GM12864 (cell line): ENCODE data around the gene FUT6.

Experiments used
- DNase-seq: peaks from one replicate; pipeline ENCODE4 v3.0.0-alpha.2; 2011; ENCODE audit warnings: low read depth
- H3K4me3 ChIP-seq: 2 replicates; pipeline ENCODE4 v1.5.1; 2011; ENCODE audit warnings: mild to moderate bottlenecking, low read depth, low read length, control low read depth
- TF ChIP-seq, protein P1 (sequence below): IDR thresholded peaks from 2 replicates; pipeline ENCODE4 v1.5.1; 2011; ENCODE audit warnings: low read depth, mild to moderate bottlenecking, moderate library complexity, low read length, control low read depth, inconsistent platforms; ENCODE audit errors: missing control alignments

FUT6 gene

DNA sequence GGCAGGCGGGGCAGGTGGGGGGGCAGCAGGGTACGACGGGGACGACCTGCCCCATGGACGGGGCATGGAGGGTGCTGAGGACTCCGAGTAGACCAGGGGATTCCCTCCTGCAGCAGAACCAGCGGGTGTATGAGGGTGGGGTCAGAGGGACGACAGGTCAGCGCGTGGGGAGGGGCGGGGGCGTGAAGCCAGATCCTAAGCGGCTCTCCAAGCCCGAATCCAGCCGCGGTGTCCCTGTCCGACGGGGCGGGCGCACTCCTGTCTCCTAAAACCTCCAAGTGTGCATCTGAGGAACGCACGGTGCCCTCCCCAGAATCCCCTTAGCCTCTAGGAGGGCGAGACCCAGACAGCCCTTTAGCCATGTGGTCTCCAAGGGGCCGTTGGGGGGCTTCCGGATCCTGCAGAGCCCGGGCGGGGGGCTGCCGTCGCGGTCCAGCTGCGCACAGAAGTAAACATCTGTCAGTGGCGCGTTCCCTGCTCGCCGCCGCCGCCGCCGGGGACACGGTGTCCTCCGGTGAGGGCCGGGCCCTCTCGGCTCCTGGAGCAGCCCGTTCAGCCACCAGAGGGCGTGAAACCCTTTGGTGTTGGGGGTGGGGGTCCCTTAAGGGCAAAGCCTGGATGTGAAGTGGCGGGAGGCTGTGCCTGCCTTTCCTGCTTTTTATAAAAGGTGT lies 33.9 kb downstream of the FUT6 start:
- no peak overlapping the region for H3K4me3 ChIP-seq
- DNase-seq = no peak
- TF ChIP-seq, protein P1, sequence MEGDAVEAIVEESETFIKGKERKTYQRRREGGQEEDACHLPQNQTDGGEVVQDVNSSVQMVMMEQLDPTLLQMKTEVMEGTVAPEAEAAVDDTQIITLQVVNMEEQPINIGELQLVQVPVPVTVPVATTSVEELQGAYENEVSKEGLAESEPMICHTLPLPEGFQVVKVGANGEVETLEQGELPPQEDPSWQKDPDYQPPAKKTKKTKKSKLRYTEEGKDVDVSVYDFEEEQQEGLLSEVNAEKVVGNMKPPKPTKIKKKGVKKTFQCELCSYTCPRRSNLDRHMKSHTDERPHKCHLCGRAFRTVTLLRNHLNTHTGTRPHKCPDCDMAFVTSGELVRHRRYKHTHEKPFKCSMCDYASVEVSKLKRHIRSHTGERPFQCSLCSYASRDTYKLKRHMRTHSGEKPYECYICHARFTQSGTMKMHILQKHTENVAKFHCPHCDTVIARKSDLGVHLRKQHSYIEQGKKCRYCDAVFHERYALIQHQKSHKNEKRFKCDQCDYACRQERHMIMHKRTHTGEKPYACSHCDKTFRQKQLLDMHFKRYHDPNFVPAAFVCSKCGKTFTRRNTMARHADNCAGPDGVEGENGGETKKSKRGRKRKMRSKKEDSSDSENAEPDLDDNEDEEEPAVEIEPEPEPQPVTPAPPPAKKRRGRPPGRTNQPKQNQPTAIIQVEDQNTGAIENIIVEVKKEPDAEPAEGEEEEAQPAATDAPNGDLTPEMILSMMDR = peak; percentile 45

DNA sequence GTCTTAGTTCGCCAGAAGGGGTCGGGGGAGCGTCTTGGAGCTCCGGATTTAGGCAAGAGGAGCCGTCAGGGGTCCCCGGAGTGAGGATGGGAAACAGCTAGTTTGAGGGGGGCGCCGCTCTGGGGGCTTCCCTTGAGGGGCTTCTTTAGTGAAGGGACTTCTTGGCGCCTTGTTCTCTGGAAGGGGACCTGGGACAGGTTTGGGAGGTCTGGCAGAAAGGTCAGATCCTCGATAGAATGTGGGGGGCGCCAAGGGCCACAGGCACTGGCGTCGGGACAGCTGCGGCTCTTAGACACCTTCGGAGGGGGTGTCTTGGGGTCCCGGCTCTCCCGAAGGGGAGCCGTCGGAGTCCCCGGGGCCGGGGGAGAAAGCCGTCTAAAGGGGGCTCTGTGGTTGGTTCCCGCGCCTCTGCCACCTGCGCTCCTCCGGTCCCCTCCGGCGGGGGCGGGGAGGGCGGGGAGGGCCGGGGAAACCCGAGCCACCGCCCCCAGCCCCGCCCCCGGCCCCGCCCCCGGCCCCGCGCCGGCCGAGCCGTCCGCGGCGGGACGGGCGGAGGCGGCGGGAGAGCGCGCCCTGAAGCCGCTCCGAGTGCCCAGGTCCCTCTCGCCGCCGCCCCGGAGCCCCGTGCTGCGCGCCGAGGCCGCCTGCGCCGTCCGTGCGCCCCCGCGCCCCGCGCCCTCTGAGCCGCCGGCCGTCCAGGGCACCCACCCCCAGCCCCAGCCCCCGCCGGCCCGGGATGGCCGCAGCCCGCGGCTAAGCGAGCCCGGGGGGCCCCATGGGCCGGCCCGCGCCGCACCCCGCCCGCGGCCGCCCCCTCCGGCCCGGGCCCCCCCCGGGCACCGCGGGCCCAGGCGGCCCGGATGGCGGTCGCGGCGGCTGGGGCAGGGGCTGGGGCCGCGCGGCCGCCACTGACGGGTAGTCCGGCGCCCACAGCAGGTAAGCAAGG lies 34.7 kb downstream of the FUT6 start, which contains the start of gene NRTN:
TSS of gene NRTN (plus strand) at position 552 of the 946 bp plus-strand sequence. CDS start 19,099 bp downstream, outside the sequence.
- TF ChIP-seq, protein P1 = no peak
- H3K4me3 ChIP-seq = no peak within 1 kb of the TSS
- no peak for DNase-seq

- H3K4me3 ChIP-seq = peak overlapping the region; percentile 14
- TF ChIP-seq, protein P1 = peak; percentile 87
These were observed 35.6 kb downstream of the FUT6 start for GRCh38 chr19:5803752-5804515.

GRCh38 chr19:5803441-5803751 lies 36.1 kb downstream of the FUT6 start:
- TF ChIP-seq, protein P1 = no peak
- H3K4me3 ChIP-seq = peak overlapping the region; percentile 14
- no peak for DNase-seq

More at GRCh38 chr19:5803752-5804515, 35.6 kb downstream of the FUT6 start:
- peak; percentile 35 for DNase-seq

GRCh38 chr19:5801796-5802619 lies 37.5 kb downstream of the FUT6 start:
- H3K4me3 ChIP-seq = no peak overlapping the region
- no peak for DNase-seq
- TF ChIP-seq, protein P1 = no peak
